Heart right ventricle (tissue), 16 donors: Measurements from ENCODE around the gene CD8B. TPM values are rescaled to one million over a fixed set of nuclear protein-coding genes. Genes with fewer than 3 reads are reported as not detected.
A peak's percentile ranks its signal among the peaks of the same experiment; 100 is the strongest.

Experiments
- ATAC-seq, 8 donors: fragments of 200-7000 bp; cut with Tn5 transposase; one replicate each; pipeline ENCODE4 v1.9.1; 2020; ENCODE audit warnings: mild to moderate bottlenecking in 8 of 8, moderate library complexity in 8 of 8, moderate number of reproducible peaks in 1 of 8
- DNase-seq, 2 donors: peaks; one replicate each; pipeline ENCODE4 v3.0.0-alpha.2; 2020
- H3K27ac ChIP-seq, 10 donors: fragments of 200-600 bp; sonication (generic) in 2 of 10; one replicate each; pipeline versions ENCODE4 v1.5.0 to v1.8.0; 2020 to 2022; ENCODE audit warnings: mild to moderate bottlenecking in 3 of 10
- H3K27me3 ChIP-seq, 7 donors: fragments of 200-600 bp; one replicate each; pipeline ENCODE4 v1.8.0; 2021 to 2022; ENCODE audit warnings: mild to moderate bottlenecking in 2 of 7
- H3K36me3 ChIP-seq, 9 donors: fragments of 200-600 bp; sonication (generic) in 1 of 9; one replicate each; pipeline versions ENCODE4 v1.5.0 to v1.8.0; 2020 to 2022; ENCODE audit warnings: mild to moderate bottlenecking in 2 of 9
- H3K4me1 ChIP-seq, 9 donors: fragments of 200-600 bp; sonication (generic) in 1 of 9; one replicate each; pipeline versions ENCODE4 v1.5.0 to v1.8.0; 2020 to 2022; ENCODE audit warnings: mild to moderate bottlenecking in 4 of 9
- H3K4me3 ChIP-seq, 10 donors: fragments of 200-600 bp; sonication (generic) in 2 of 10; one replicate each; pipeline versions ENCODE4 v1.5.0 to v1.8.0; 2020 to 2022; ENCODE audit warnings: mild to moderate bottlenecking in 7 of 10, moderate library complexity in 2 of 10
- H3K9me3 ChIP-seq, 11 donors: fragments of 200-600 bp in 10 of 11; sonication (generic) in 2 of 11; one replicate each; pipeline versions ENCODE4 v1.5.0 to v1.8.0; 2013 to 2022; ENCODE audit warnings: mild to moderate bottlenecking in 2 of 11, control low read depth in 1 of 11, moderate library complexity in 1 of 11
- CTCF ChIP-seq, 9 donors: fragments of 200-600 bp; sonication (generic) in 2 of 9; IDR thresholded peaks; one replicate each; pipeline versions ENCODE4 v1.5.0 to v1.8.0; 2021 to 2022; ENCODE audit warnings: antibody characterized with exemption in 9 of 9, mild to moderate bottlenecking in 5 of 9, moderate library complexity in 1 of 9
- WGBS, 2 donors: extraction: QIAGEN DNeasy Blood & Tissue Kit; methylation state at CpG; one replicate each; pipeline ENCODE4 v1.1.7; 2013; ENCODE audit warnings: inconsistent platforms in 1 of 2; 5-methylcytosine and 5-hydroxymethylcytosine counted together
- intact Hi-C, 10 donors: fragments of 100-400 bp; cut with DNase I; formaldehyde crosslinking; loops; one replicate each; pipeline versions ENCODE4 v1.11.1 to v1.14.2; 2022
- polyA plus RNA-seq, 2 donors: library from polyadenylated mRNA; stranded (reverse); fragments of 200-250 nt; gene quantifications; one replicate each; pipeline ENCODE4 v1.2.3, GENCODE V29; 2013
- total RNA-seq, 10 donors: library from RNA; stranded (reverse); fragmentation: NEBNext Ultra II Directional in 3 of 10; extraction: Animal tissue kit (Norgen Biotek cat#: 25700) in 3 of 10; gene quantifications; one replicate each; pipeline versions ENCODE4 v1.2.1 to v1.2.4, GENCODE V29; 2021 to 2023
- donor health status: Arrhythmogenic right ventricular cardiomyopathy.
- donor health status: ischemic (EF 13 %, LVEDD 7.1; RV severe dilation, severe dysfunction).
- donor health status: healthy with polysubstance abuse.
- donor health status: DM: no; HTN: yes; CAD: no.
- donor health status: DM: no; HTN: no; CAD: no.
- donor health status: ischemic (EF 25% LVEDD 6.9; RV normal size, moderate dysfunction).
- donor health status: ischemic (EF 25% LVEDD 5.7; RV mildly dilated, moderate dysfunction).
- donor health status: healthy.
- donor health status: DM: yes; HTN: yes; CAD: no.
- donor health status: Ischemic cardiomyopathy.
- donor health status: ischemic (EF 35%, LVEDD 5.7; RV mildly dilated, moderate dysfunction).
- donor health status: nonischemic (EF 11% LVEDD 7.7; RV severe dilation, severe dysfunction).
- donor health status: DM: yes; HTN: yes; CAD: no.
- donor health status: PGD.
- donor health status: ischemic (EF 29% LVEDD 5.4; RV normal size, mild dysfunction).
- donor health status: nonischemic (EF 23%, LVEDD 6.1; RV moderate dilation, normal function).

Gene CD8B
- total and polyA plus RNA-seq, 12 donors = 0.28 to 5.2 (median 0.50) TPM; not detected in 8

DNA sequence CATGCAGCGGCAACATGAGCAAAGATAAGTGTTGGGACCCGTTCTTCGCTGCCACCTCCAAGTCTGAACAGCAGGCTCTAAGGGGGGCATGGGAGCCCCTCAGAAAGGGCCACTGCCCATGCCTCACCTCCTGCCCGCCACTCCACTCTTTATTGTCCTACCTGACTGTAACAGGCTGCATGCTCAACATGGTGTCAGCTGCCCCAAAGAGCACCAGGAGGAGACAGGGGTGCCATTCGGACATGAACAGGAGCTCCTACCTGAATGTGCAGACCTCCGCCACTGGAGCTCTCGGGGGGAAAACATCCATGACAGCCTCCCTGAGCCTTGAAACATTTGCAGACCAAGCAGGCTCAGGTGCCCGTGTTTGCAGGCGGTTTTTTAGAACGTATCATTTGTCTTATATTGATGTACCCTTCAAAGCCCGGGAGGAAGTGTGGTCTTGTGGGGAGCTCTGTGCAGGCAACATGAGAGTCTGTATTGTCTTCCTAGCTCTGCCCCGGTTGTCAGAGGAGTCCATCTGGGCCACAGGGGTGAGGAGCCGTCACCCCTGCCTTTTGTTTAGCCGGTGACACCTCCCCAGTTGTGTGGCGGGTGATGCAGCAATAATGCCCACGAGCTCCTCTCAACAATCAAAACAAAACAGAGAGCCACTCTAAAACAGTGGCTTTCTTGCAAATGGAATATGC, 35.8 kb downstream of the CD8B start:
- H3K4me1 ChIP-seq = no peaks in the 10 kb centered on the region
- peak overlapping the region in 1 of 10 donors; percentile 39 for H3K4me3 ChIP-seq
- TF ChIP-seq CTCF (IDR thresholded peaks at IDR 0.05) = no peak
- WGBS, 2 donors = 80 to 84% methylated on average over 16 of the region's 16 CpGs
- intact Hi-C loops = no loop called here
- DNase-seq (no peak), ATAC-seq (no peak)
- peaks cover 0 to 11% (median 0%) of the 10 kb centered on the region in 7 donors for H3K27me3 ChIP-seq
- peak overlapping the region in 1 of 10 donors; percentile 58 for H3K27ac ChIP-seq
- no peaks in the 10 kb centered on the region for H3K36me3 ChIP-seq
- peaks cover 0 to 14% (median 6%) of the 10 kb centered on the region in 11 donors for H3K9me3 ChIP-seq

GRCh38 chr2:86825036-86825692, 36.5 kb downstream of the CD8B start:
- WGBS, 2 donors = 84 to 87% methylated on average over 11 of the region's 11 CpGs
- intact Hi-C loops = no loop called here
- no peak for TF ChIP-seq CTCF (IDR thresholded peaks at IDR 0.05)
- ATAC-seq = no peak
- Histone ChIP-seq H3K9me3 (peaks cover 0 to 14% (median 6%) of the 10 kb centered on the region in 11 donors), H3K36me3 (no peaks in the 10 kb centered on the region), H3K4me1 (no peaks in the 10 kb centered on the region), H3K27me3 (peaks cover 0 to 15% (median 1%) of the 10 kb centered on the region in 7 donors), H3K27ac (peak overlapping the region in 1 of 10 donors; percentile 58), H3K4me3 (peak overlapping the region in 1 of 10 donors; percentile 39)
- no peak for DNase-seq

- no peak for TF ChIP-seq CTCF (IDR thresholded peaks at IDR 0.05)
- Histone ChIP-seq H3K9me3 (peaks cover 0 to 14% (median 6%) of the 10 kb centered on the region in 11 donors), H3K4me1 (no peaks in the 10 kb centered on the region), H3K27me3 (peaks cover 0 to 16% (median 4%) of the 10 kb centered on the region in 7 donors), H3K4me3 (no peak overlapping the region), H3K27ac (peak overlapping the region in 1 of 10 donors; percentile 26), H3K36me3 (no peaks in the 10 kb centered on the region)
- ATAC-seq (no peak), DNase-seq (no peak)
- intact Hi-C loops = no loop called here
- WGBS, 2 donors = 80 to 95% methylated on average over 3 of the region's 3 CpGs
Observed at GRCh38 chr2:86822668-86823345, 38.9 kb downstream of the CD8B start.

DNA sequence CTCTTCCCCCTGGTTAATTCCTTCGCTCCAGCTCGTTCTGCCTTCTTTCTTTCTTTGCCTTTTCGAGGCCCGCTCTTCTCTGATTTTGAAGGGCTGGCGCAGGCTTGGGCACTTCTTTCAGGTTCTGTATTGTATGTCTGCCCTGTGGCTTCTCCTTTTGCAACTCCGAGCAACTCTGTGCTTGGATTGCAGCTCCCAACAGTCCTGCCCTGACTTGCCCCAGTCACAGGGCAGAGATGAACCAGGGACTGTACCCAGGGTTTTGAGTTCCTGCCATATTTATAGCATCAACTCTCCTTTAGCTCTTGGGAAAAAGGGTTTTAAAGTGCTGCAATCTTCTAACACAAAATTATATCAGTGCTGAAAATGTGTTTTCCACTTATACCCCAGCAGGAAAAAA, 39.8 kb downstream of the CD8B start:
- peaks cover 0 to 14% (median 6%) of the 10 kb centered on the region in 11 donors for H3K9me3 ChIP-seq
- DNase-seq = no peak

More for the DNA sequence above, 39.8 kb downstream of the CD8B start:
- H3K27me3 ChIP-seq = peaks cover 0 to 16% (median 4%) of the 10 kb centered on the region in 7 donors
- no peak for ATAC-seq
- H3K27ac ChIP-seq = peak overlapping the region in 1 of 10 donors; percentile 29
- intact Hi-C loops = no loop called here
- no peak for TF ChIP-seq CTCF (IDR thresholded peaks at IDR 0.05)
- no peak overlapping the region for H3K4me3 ChIP-seq
- WGBS, 2 donors = 93 to 94% methylated on average over 6 of the region's 6 CpGs
- no peaks in the 10 kb centered on the region for H3K4me1 ChIP-seq
- H3K36me3 ChIP-seq = no peaks in the 10 kb centered on the region
